Keratinocyte (primary cell): ENCODE data around the gene ANKRD23. TPM values are rescaled to one million over a fixed set of nuclear protein-coding genes. Genes with fewer than 3 reads are reported as not detected.

Experiments used
- DNase-seq: peaks from one replicate; pipeline ENCODE4 v3.0.0-alpha.2; 2011; ENCODE audit warnings: low read depth, missing footprints, low spot score
- FAIRE-seq: peaks from 2 replicates; lab custom pipeline; 2011; peaks lifted over from hg19 to GRCh38; lab: Jason Lieb, UNC
- H2AFZ ChIP-seq: 2 replicates; pipeline ENCODE4 v1.6.0; 2012; ENCODE audit warnings: low read length, control low read depth, inconsistent platforms; ENCODE audit not compliant: control insufficient read depth
- H3K27ac ChIP-seq: 2 replicates; pipeline ENCODE4 v1.5.1; 2011; ENCODE audit warnings: low read length; ENCODE audit not compliant: control insufficient read depth, insufficient read depth
- H3K27me3 ChIP-seq: 3 replicates; pipeline ENCODE4 v1.6.0; 2011; ENCODE audit warnings: low read length; ENCODE audit not compliant: control insufficient read depth, insufficient read depth; ENCODE audit errors: extremely low read depth
- H3K36me3 ChIP-seq, 2 experiments: 2 replicates in 1 of 2; 3 replicates in 1 of 2; pipeline ENCODE4 v1.5.1; 2011; ENCODE audit warnings: low read length in 2 of 2, mild to moderate bottlenecking in 1 of 2; ENCODE audit not compliant: control insufficient read depth in 2 of 2, insufficient read depth in 2 of 2; ENCODE audit errors: extremely low read depth in 1 of 2
- H3K4me1 ChIP-seq: 3 replicates; pipeline ENCODE4 v1.5.1; 2011; ENCODE audit warnings: low read length; ENCODE audit not compliant: control insufficient read depth, insufficient read depth; ENCODE audit errors: extremely low read depth
- H3K4me2 ChIP-seq: 3 replicates; pipeline ENCODE4 v1.6.0; 2011; ENCODE audit warnings: low read depth, low read length; ENCODE audit not compliant: control insufficient read depth, insufficient read depth; ENCODE audit errors: extremely low read depth
- H3K4me3 ChIP-seq, 3 experiments: fragments of 200-600 bp in 1 of 3; sonication (generic) in 1 of 3; 2 replicates in 2 of 3; 3 replicates in 1 of 3; pipeline ENCODE4 v1.5.1; 2011 to 2016; ENCODE audit warnings: low read length in 3 of 3, mild to moderate bottlenecking in 3 of 3, control low read depth in 2 of 3, inconsistent platforms in 1 of 3, low read depth in 1 of 3, mixed read lengths in 1 of 3, mixed run types in 1 of 3, moderate library complexity in 1 of 3; ENCODE audit not compliant: control insufficient read depth in 2 of 3, insufficient read depth in 2 of 3; ENCODE audit errors: extremely low read depth in 1 of 3
- H3K79me2 ChIP-seq: 2 replicates; pipeline ENCODE4 v1.6.0; 2012; ENCODE audit warnings: low read length; ENCODE audit not compliant: control insufficient read depth, insufficient read depth
- H3K9ac ChIP-seq: 3 replicates; pipeline ENCODE4 v1.6.0; 2011; ENCODE audit warnings: low read length; ENCODE audit not compliant: control insufficient read depth, insufficient read depth; ENCODE audit errors: extremely low read depth
- H3K9me1 ChIP-seq: 3 replicates; pipeline ENCODE4 v1.6.0; 2011; ENCODE audit warnings: low read length; ENCODE audit not compliant: control insufficient read depth, insufficient read depth; ENCODE audit errors: extremely low read depth
- H3K9me3 ChIP-seq: 2 replicates; pipeline ENCODE4 v1.5.1; 2012; ENCODE audit warnings: low read depth, low read length; ENCODE audit not compliant: control insufficient read depth
- H4K20me1 ChIP-seq: 3 replicates; pipeline ENCODE4 v1.6.0; 2011; ENCODE audit warnings: low read length; ENCODE audit not compliant: control insufficient read depth, insufficient read depth; ENCODE audit errors: extremely low read depth
- EZH2 ChIP-seq: IDR thresholded peaks from one replicate; pipeline ENCODE4 v1.6.1; 2012; ENCODE audit warnings: inconsistent platforms, mild to moderate bottlenecking, low read length, moderate library complexity
- dilution Hi-C: fragments of 300-500 bp; cut with MboI; formaldehyde crosslinking; loops from one replicate; pipeline ENCODE4 v1.7.0; 2020; ENCODE audit warnings: low sequenced_read_pairs; ENCODE audit not compliant: extremely low pct_ligation_motif_present
- polyA plus RNA-seq, 5 experiments: library from polyadenylated mRNA; depleted of rRNA in 3 of 5; stranded (reverse) in 3 of 5; stranded (forward) in 1 of 5; unstranded in 1 of 5; fragments of >200 nt; gene quantifications; 1 replicate in 1 of 5; 2 replicates in 3 of 5; 3 replicates in 1 of 5; pipeline versions ENCODE4 v1.2.1 to v1.2.3, GENCODE V29; 2011 to 2012; ENCODE audit warnings: missing spikeins in 2 of 5, low read depth in 1 of 5, low replicate concordance in 1 of 5
- TF ChIP-seq, protein P1 (sequence below), 3 experiments: IDR thresholded peaks in 1 of 3; conservative IDR thresholded peaks in 1 of 3; optimal IDR thresholded peaks in 1 of 3; 2 replicates in 2 of 3; 3 replicates in 1 of 3; pipeline versions ENCODE3 to v1.5.1; 2011; ENCODE audit warnings: low read length in 3 of 3, mild to moderate bottlenecking in 3 of 3, moderate library complexity in 2 of 3, control low read depth in 1 of 3, inconsistent platforms in 1 of 3; ENCODE audit not compliant: insufficient read depth in 2 of 3; ENCODE audit errors: extremely low read depth in 1 of 3

The ANKRD23 gene
- polyA plus RNA-seq, 1 donor (not counting 4 experiments of a cell fraction or from before 2014, with no cell fraction given): 1.4 TPM

DNA sequence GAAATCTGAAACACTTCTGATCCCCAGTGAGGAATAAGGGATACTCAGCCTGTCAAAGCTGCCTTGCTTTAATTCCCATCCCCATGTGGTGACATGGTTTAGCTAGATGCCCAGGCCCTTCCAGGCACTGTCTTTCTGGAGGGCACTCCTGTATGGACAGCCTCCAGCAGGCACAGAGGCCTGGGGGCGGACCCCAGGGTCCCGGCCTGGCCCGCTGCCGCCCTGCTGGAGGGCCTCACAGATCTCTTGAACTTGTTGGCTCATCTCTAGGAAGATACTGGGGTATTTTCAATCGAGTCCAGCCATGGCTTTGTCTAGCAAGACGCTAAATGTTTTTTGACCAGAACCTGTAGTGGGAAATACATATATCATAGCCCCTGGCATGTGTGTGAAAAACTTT is 48.7 kb downstream of the ANKRD23 start:
- dilution Hi-C loops: no loop called here
- FAIRE-seq: no peak

GRCh38 chr2:96792772-96793749 is 50.8 kb downstream of the ANKRD23 start:
- H3K79me2 ChIP-seq: no peaks in the 10 kb centered on the region
- no peaks in the 10 kb centered on the region for H3K36me3 ChIP-seq
- dilution Hi-C loops: no loop called here
- DNase-seq (no peak), FAIRE-seq (no peak)
- no peaks in the 10 kb centered on the region for H3K9me3 ChIP-seq
- H3K4me2 ChIP-seq: no peak overlapping the region
- no peaks in the 10 kb centered on the region for H3K27me3 ChIP-seq
- H3K4me1 ChIP-seq: peaks cover 6% of the 10 kb centered on the region
- TF ChIP-seq, protein P1, sequence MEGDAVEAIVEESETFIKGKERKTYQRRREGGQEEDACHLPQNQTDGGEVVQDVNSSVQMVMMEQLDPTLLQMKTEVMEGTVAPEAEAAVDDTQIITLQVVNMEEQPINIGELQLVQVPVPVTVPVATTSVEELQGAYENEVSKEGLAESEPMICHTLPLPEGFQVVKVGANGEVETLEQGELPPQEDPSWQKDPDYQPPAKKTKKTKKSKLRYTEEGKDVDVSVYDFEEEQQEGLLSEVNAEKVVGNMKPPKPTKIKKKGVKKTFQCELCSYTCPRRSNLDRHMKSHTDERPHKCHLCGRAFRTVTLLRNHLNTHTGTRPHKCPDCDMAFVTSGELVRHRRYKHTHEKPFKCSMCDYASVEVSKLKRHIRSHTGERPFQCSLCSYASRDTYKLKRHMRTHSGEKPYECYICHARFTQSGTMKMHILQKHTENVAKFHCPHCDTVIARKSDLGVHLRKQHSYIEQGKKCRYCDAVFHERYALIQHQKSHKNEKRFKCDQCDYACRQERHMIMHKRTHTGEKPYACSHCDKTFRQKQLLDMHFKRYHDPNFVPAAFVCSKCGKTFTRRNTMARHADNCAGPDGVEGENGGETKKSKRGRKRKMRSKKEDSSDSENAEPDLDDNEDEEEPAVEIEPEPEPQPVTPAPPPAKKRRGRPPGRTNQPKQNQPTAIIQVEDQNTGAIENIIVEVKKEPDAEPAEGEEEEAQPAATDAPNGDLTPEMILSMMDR (optimal IDR thresholded peaks at IDR 0.05 in 1 of 3, IDR thresholded peaks at IDR 0.05 in 1 of 3, conservative IDR thresholded peaks at IDR 0.05 in 1 of 3; ENCODE audit: extremely low read depth in 1 of 3, insufficient read depth in 2 of 3, low read length in 3 of 3): peak in 1 of 3 experiments; percentile 2
- TF ChIP-seq EZH2: no peak
- no peak overlapping the region for H3K27ac ChIP-seq
- no peaks in the 10 kb centered on the region for H3K9me1 ChIP-seq
- no peak overlapping the region for H3K9ac ChIP-seq
- no peak overlapping the region for H2AFZ ChIP-seq
- H4K20me1 ChIP-seq: no peaks in the 10 kb centered on the region
- no peak overlapping the region for H3K4me3 ChIP-seq

More for the DNA sequence above, 48.7 kb downstream of the ANKRD23 start:
- no peaks in the 10 kb centered on the region for H3K79me2 ChIP-seq
- no peak overlapping the region for H3K4me2 ChIP-seq
- no peaks in the 10 kb centered on the region for H3K27me3 ChIP-seq
- no peaks in the 10 kb centered on the region for H3K9me1 ChIP-seq
- H3K4me3 ChIP-seq: no peak overlapping the region
- H3K9ac ChIP-seq: no peak overlapping the region
- TF ChIP-seq EZH2: no peak
- TF ChIP-seq, protein P1 (optimal IDR thresholded peaks at IDR 0.05 in 1 of 3, IDR thresholded peaks at IDR 0.05 in 1 of 3, conservative IDR thresholded peaks at IDR 0.05 in 1 of 3; ENCODE audit: extremely low read depth in 1 of 3, insufficient read depth in 2 of 3, low read length in 3 of 3): no peak
- H3K36me3 ChIP-seq: no peaks in the 10 kb centered on the region
- no peaks in the 10 kb centered on the region for H3K4me1 ChIP-seq
- no peak overlapping the region for H3K27ac ChIP-seq
- H2AFZ ChIP-seq: no peak overlapping the region
- H4K20me1 ChIP-seq: no peaks in the 10 kb centered on the region
- DNase-seq: no peak
- H3K9me3 ChIP-seq: no peaks in the 10 kb centered on the region
